NCI-H82 treated with DMSO at 0.1 percent for 48 hours (cell line): ENCODE measurements around the gene CNKSR3.
"Not testable (repeated sequence)": the region's sequence is repeated elsewhere in the genome, so short reads cannot be mapped to it uniquely, and the experiment has no call there.

Source experiments
- DNase-seq: peaks from one replicate; lab custom pipeline; 2025; ENCODE audit not compliant: unreplicated experiment; lab: John Stamatoyannopoulos, UW

CNKSR3 gene

GRCh38 chr6:154510144-154510905 is at the start of gene CNKSR3:
TSS of gene CNKSR3 (minus strand) at chr6:154510685. CDS start at chr6:154510114, 571 bp downstream.
- DNase-seq, result no peak

DNA sequence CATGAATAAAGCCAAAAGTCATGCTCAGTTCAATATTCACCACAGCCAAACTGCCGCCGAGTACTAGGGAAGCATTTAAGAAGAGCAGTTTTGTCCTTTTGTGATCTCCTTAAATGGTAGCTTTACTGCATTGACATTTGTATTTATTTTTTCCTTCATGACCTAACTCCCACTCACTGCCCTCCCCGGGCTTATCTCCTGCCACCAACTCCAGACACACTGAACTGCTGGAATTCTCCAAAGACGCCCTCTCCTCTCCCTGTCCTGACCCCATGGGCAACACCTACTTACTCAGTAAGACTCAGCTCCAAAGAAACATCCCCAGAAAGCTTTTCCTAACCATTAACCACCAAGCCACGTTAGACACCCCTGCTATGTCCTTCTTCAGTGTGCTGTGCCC is 48.5 kb upstream of the CNKSR3 start:
- no peak for DNase-seq

- DNase-seq, result no peak
Observed at GRCh38 chr6:154558513-154558912, 48.0 kb upstream of the CNKSR3 start.

- no peak for DNase-seq
Observed at GRCh38 chr6:154555073-154555677, 44.7 kb upstream of the CNKSR3 start.

- no peak for DNase-seq
Observed at GRCh38 chr6:154554491-154554890, 44.0 kb upstream of the CNKSR3 start.

GRCh38 chr6:154550779-154551178 is 40.3 kb upstream of the CNKSR3 start:
- DNase-seq, result no peak

DNA sequence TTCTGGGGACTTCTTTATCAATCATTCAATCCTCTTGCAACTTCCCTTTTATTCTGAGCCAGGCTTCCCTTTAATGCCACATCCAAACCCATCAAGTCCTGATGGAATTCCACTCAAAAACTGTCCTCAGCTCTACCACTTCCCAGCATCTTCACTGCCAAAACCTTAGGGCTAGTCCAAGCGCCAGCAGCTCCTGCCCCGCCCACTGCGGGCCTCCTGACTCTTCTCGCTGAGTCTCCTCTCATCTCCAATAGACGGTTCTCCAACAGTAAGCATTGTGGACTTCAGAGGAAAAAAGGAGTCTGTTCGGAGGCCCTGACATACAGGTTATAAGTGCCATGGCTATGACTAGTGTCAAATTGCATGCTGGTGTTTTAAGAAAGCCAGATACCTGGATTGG is 38.7 kb upstream of the CNKSR3 start:
- no peak for DNase-seq

GRCh38 chr6:154548130-154548830 is 37.8 kb upstream of the CNKSR3 start:
- DNase-seq, result no peak

DNA sequence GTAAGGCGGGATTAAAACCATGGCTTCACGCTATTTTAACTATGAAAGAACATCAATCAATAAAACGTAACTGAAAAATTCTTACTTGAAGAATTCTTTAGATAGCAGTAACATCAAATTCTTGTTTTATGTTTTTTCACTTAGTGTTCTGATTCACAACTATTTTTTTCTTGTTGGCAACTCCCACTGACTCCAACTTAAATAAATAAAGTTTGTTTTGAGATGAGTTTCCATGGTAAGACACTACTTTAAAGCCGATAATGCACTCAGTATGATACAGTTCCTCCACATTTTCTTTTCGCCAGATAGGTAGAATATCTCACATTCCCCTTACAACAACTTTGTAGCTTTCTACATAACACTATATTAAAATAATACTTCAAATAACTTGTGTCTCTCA is 33.1 kb upstream of the CNKSR3 start:
- no peak for DNase-seq

DNA sequence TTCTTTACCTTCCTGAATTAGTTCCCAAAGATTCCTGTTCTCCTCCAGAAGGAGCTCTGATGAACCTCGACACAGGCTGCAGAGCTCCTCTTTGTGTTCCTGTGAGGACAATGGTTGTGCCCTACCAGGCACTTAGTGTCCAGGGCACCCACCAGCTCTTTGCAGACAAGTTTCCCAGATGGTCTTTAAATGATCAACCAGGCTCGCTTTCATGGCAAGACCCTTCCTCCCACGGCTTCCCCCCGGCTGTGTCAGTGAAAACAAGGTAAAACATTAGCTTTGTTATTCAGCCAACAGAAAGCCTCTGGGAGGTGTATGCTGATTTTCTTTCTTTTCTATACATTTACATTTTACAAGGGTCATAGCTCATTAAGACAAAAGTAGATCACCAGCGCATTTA is 32.3 kb upstream of the CNKSR3 start:
- DNase-seq, result no peak

GRCh38 chr6:154541837-154542236 is 31.4 kb upstream of the CNKSR3 start:
- DNase-seq, result not testable (repeated sequence)

DNA sequence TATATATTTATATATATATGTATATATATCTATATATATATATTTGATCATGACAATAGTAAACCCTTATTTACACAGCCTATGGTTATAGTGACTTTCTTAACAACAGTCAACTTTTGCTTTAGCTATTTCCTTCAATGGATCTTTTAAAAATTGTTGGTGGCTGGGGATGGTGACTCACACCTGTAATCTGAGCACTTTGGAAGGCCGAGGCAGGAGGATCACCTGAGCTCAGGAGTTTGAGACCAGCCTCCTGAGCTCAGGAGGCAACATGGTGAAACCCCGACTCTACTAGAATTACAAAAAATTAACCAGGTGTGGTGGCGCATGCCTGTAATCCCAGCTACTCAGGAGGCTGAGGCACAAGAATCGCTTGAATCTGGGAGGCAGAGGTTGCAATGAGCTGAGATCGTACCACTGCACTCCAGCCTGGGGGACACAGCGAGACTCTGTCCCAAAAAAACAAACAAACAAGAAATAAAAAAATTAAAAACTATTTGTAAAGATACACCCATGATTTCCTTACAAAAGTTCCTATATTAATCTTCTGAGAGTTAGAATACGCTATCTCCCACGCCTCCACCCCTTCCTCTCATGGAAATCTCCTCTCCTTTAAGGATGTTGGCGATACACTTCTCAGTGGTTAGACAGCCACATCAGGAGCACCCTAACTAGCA is 29.2 kb upstream of the CNKSR3 start:
- no peak for DNase-seq

GRCh38 chr6:154538640-154539191 is 28.2 kb upstream of the CNKSR3 start:
- DNase-seq, result no peak

GRCh38 chr6:154537511-154538325 is 27.2 kb upstream of the CNKSR3 start:
- no peak for DNase-seq

DNA sequence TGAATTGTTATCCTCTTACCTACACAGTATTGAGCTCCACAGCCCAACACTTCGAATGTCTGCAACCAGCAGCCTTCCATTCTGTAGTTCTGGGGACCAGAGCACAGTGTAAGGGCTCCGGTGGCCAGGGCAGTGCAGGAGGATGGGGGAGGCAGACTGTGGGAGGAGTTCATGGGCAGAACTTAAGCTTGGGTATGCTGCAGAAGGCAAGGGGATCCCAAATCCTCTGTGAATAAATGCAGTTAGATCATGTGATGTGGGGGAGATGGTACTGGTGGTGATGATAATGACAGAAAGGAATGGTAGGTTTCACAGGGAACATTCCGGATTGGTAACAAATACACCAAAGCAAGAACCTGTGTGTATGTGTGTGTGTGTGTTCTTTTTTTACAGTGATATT is 26.5 kb upstream of the CNKSR3 start:
- DNase-seq, result no peak

DNA sequence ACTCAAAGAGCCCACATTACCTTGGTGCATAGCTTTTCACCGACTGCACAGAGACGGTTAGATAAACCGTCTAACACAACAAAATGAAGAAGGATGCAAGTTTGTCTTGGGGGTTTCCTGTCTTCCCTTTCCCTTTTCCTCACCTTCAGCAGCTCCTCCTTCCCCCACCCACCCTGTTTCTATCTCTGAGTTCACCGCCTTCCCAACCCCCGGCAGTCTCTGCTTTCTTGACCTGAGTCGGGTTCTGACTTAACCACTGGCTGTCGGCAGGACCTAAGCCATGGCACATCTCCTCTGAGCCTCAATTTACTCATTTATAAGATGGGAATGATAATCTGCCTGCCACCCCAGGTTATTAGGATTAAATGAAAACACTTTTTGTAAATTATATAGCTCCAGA is 25.8 kb upstream of the CNKSR3 start:
- DNase-seq, result no peak

DNA sequence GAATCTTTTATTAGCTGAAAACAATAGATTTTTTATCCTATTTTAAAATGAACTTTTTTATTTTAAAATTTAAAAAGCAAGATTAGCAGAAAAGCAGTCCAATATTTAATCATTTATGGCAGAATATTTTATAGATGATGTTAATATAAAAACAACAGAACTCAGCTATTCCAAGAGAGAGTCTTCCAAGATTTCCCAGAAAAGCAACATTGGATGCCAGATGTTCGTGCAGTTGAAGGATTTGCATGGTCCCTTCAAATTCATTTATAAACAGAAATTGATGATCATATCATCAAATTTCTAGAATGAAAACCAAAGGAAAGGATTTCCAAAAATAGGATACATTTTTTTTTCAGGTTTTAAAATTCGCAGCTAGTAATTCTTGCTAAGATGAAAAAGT is 25.4 kb upstream of the CNKSR3 start:
- no peak for DNase-seq

DNA sequence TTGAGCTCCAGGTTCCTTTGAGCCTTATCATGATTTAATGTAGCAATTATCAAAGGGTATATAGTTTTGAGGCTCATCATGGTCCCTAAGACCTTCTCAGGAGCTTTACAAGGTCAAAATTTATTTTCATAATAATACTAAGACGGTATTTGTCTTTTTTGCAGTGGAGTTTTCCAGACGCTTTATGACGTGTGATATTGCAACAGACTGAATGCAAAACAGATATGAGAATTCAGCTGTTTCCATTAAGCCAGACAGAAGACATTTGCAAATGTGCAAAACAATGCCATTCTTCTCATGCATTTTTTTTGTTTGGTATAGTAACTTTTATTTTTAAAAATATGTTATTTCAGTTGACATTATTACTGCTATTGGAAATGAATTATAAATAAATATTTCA is 24.7 kb upstream of the CNKSR3 start:
- DNase-seq, result no peak

DNA sequence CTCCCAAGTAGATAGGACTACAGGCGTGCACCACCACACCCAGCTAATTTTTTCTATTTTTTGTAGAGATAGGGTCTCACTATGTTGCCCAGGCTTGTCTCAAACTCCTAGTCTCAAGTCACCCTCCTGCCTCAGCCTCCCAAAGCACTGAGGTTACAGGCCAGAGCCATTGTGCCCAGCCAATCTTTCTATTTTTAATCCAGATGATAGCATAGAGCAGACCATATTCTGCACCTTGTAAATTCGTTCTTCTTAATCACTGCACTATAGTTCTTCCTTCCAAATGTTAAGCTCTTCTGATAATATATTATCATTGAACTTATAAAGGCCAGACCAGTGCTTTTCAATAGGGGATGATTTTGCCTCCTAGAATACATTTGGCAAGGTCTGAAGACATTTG is 24.0 kb upstream of the CNKSR3 start:
- DNase-seq, result no peak

GRCh38 chr6:154532426-154532825 is 21.9 kb upstream of the CNKSR3 start:
- DNase-seq, result no peak

DNA sequence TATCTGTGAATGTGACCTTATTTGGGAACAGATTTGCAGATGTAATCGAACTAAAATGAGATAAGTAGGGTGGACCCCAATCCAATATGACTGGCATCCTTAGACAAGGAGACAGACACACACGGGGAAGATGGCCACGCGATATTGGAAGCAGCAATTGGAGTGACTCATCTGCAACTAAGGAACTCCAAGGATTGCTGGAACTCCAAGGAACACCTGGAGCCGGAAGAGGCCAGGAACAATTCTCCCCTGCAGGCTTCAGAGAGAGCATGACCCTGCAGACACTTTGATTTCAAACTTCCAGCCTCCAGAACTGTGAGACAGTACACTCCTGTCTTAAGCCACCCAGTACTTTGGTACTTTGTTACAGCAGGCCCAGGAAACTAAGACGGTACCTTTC is 19.5 kb upstream of the CNKSR3 start:
- DNase-seq, result no peak
